Astrocyte (in vitro differentiated cells and primary cell): ENCODE data around the gene HES2. TPM values are rescaled to one million over a fixed set of nuclear protein-coding genes. Genes with fewer than 3 reads are reported as not detected.

Source experiments
- DNase-seq: peaks from one replicate; pipeline ENCODE4 v3.0.0-alpha.2; 2010; ENCODE audit warnings: low read depth
- FAIRE-seq: peaks from 2 replicates; lab custom pipeline; 2011; peaks lifted over from hg19 to GRCh38; lab: Jason Lieb, UNC
- H2AFZ ChIP-seq: 2 replicates; pipeline ENCODE4 v1.6.0; 2012; ENCODE audit warnings: low read depth, low read length, inconsistent platforms
- H3K27ac ChIP-seq: 2 replicates; pipeline ENCODE4 v1.5.1; 2011; ENCODE audit warnings: low read depth, low read length, inconsistent platforms
- H3K27me3 ChIP-seq: 2 replicates; pipeline ENCODE4 v1.6.0; 2011; ENCODE audit warnings: low read length, inconsistent platforms; ENCODE audit not compliant: insufficient read depth
- H3K36me3 ChIP-seq: 2 replicates; pipeline ENCODE4 v1.5.1; 2011; ENCODE audit warnings: low read length, inconsistent platforms; ENCODE audit not compliant: insufficient read depth
- H3K4me1 ChIP-seq: 2 replicates; pipeline ENCODE4 v1.5.1; 2011; ENCODE audit warnings: low read length, inconsistent platforms; ENCODE audit not compliant: insufficient read depth
- H3K4me2 ChIP-seq: 2 replicates; pipeline ENCODE4 v1.6.0; 2012; ENCODE audit warnings: low read length, inconsistent platforms
- H3K4me3 ChIP-seq: 2 replicates; pipeline ENCODE4 v1.5.1; 2011; ENCODE audit warnings: low read depth, mild to moderate bottlenecking, low read length, inconsistent platforms; ENCODE audit not compliant: insufficient read depth
- H3K79me2 ChIP-seq: 2 replicates; pipeline ENCODE4 v1.6.0; 2012; ENCODE audit warnings: mild to moderate bottlenecking, low read length, inconsistent platforms; ENCODE audit not compliant: insufficient read depth
- H3K9ac ChIP-seq: 2 replicates; pipeline ENCODE4 v1.6.0; 2012; ENCODE audit warnings: mild to moderate bottlenecking, low read length, inconsistent platforms
- H3K9me3 ChIP-seq: 2 replicates; pipeline ENCODE4 v1.5.1; 2012; ENCODE audit warnings: low read depth, mild to moderate bottlenecking, low read length, inconsistent platforms; ENCODE audit not compliant: insufficient read depth
- H4K20me1 ChIP-seq: 2 replicates; pipeline ENCODE4 v1.6.0; 2012; ENCODE audit warnings: low read length, inconsistent platforms; ENCODE audit not compliant: insufficient read depth
- H3K27ac Mint-ChIP-seq: one replicate; pipeline ENCODE4 v1.8.0; 2021; ENCODE audit warnings: mild to moderate bottlenecking, mixed read lengths; ENCODE audit not compliant: unreplicated experiment
- H3K27me3 Mint-ChIP-seq: one replicate; pipeline ENCODE4 v1.8.0; 2021; ENCODE audit warnings: low read depth, mixed read lengths; ENCODE audit not compliant: unreplicated experiment
- H3K36me3 Mint-ChIP-seq: one replicate; pipeline ENCODE4 v1.8.0; 2021; ENCODE audit warnings: low read depth, mixed read lengths; ENCODE audit not compliant: unreplicated experiment
- H3K4me1 Mint-ChIP-seq: one replicate; pipeline ENCODE4 v1.8.0; 2021; ENCODE audit warnings: low read depth, mixed read lengths; ENCODE audit not compliant: unreplicated experiment
- H3K4me3 Mint-ChIP-seq: one replicate; pipeline ENCODE4 v1.8.0; 2021; ENCODE audit warnings: mild to moderate bottlenecking, moderate library complexity, mixed read lengths; ENCODE audit not compliant: unreplicated experiment
- H3K9me3 Mint-ChIP-seq: one replicate; pipeline ENCODE4 v1.8.0; 2021; ENCODE audit warnings: mild to moderate bottlenecking, mixed read lengths; ENCODE audit not compliant: unreplicated experiment
- EZH2 ChIP-seq: IDR thresholded peaks from 2 replicates; pipeline ENCODE4 v1.6.1; 2012; ENCODE audit warnings: mild to moderate bottlenecking, low read length, inconsistent platforms; ENCODE audit not compliant: insufficient read depth
- total RNA-seq: library from RNA; stranded (reverse); gene quantifications from 2 replicates; pipeline ENCODE4 v1.2.1, GENCODE V29; 2021
- TF ChIP-seq, protein P1 (sequence below): IDR thresholded peaks from 2 replicates; pipeline ENCODE4 v1.5.1; 2011; ENCODE audit warnings: low read depth, mild to moderate bottlenecking, inconsistent platforms, low read length, moderate library complexity; ENCODE audit not compliant: insufficient read depth

HES2 gene
- total RNA-seq, 1 donor from 2014 or later = 3.0 TPM

DNA sequence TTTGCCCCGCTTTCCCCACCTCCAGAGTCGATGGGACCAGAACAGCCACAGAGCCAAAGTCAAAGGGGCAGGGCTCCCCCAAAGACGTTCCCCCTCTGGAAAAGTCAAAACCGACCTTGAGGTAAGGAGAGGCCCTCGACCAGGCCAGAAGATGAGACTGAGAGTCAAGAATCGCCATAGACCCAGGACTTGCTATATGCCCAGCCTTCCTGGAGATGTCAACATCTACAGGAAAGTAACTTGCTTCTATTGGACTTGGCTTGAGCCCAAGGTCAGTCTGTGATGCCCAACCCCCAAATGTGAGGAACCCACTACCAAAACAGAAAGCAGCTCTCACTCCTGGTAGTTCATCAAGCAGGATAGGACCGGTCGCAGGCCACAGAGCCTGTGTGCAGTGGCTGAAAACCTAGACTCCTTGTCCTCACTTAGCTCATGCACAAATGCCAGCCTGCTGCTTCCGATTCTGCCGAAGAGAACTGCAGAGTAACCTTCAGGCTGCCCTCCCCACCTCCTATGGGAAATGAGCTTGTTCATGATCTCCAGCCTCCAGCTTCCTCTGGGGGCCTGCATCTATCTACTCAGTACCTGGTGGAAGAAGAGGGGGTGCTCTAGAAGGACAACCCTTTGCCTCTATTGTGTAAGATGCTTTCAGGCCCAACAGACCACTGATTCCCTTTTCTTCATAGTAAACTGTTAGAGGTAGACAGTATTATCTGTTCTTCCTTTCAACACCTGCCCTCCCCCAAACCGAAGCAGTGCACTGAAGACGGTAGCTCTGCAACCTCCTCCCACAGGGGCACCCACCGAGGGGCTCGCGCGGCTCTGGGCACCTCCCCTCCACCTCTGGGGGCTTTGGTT, 27.5 kb downstream of the HES2 start:
- DNase-seq (no peak), FAIRE-seq (no peak)
- Histone ChIP-seq H3K4me1 (peaks cover 14% of the 10 kb centered on the region), H3K9me3 (no peaks in the 10 kb centered on the region), H4K20me1 (peaks cover 25% of the 10 kb centered on the region), H3K4me2 (peak overlapping the region; percentile 98), H3K9ac (peak overlapping the region; percentile 85), H3K27ac (no peak overlapping the region), H3K79me2 (peaks cover 44% of the 10 kb centered on the region), H3K27me3 (no peaks in the 10 kb centered on the region), H2AFZ (peak overlapping the region; percentile 62), H3K4me3 (peak overlapping the region; percentile 76), H3K36me3 (no peaks in the 10 kb centered on the region)
- peaks cover 1% of the 10 kb centered on the region for H3K27me3 Mint-ChIP-seq
- H3K4me3 Mint-ChIP-seq = peak overlapping the region; percentile 92
- no peaks in the 10 kb centered on the region for H3K36me3 Mint-ChIP-seq
- H3K4me1 Mint-ChIP-seq = peaks cover 15% of the 10 kb centered on the region
- H3K9me3 Mint-ChIP-seq = no peaks in the 10 kb centered on the region
- peak overlapping the region; percentile 53 for H3K27ac Mint-ChIP-seq
- TF ChIP-seq EZH2 = no peak

DNA sequence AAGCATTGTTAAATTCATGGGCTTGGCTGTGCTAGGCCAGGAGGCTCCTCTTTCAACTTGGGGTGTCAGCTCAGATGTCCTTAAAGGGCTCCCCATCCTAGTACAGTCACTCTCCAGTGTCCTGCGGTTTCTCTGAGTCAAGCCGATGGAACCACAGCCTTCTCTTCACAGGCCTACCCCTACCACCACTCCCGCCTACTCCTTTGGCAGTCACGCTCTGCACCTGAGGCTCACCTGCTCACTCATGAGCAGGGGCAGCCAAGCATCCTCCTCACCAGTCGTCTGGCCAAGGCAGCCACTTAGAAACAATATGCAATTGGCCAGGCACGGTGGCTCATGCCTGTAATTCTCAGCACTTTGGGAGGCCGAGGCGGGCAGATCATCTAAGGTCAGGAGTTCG, 29.7 kb downstream of the HES2 start:
- DNase-seq (no peak), FAIRE-seq (no peak)
- no peaks in the 10 kb centered on the region for H3K9me3 ChIP-seq
- H3K27ac ChIP-seq = no peak overlapping the region
- Mint-ChIP-seq H3K4me1 (peaks cover 24% of the 10 kb centered on the region), H3K9me3 (no peaks in the 10 kb centered on the region), H3K4me3 (no peak overlapping the region), H3K36me3 (no peaks in the 10 kb centered on the region), H3K27me3 (no peaks in the 10 kb centered on the region), H3K27ac (no peak overlapping the region)
- no peaks in the 10 kb centered on the region for H3K27me3 ChIP-seq
- no peak overlapping the region for H3K9ac ChIP-seq
- H2AFZ ChIP-seq = no peak overlapping the region
- TF ChIP-seq, protein P1, sequence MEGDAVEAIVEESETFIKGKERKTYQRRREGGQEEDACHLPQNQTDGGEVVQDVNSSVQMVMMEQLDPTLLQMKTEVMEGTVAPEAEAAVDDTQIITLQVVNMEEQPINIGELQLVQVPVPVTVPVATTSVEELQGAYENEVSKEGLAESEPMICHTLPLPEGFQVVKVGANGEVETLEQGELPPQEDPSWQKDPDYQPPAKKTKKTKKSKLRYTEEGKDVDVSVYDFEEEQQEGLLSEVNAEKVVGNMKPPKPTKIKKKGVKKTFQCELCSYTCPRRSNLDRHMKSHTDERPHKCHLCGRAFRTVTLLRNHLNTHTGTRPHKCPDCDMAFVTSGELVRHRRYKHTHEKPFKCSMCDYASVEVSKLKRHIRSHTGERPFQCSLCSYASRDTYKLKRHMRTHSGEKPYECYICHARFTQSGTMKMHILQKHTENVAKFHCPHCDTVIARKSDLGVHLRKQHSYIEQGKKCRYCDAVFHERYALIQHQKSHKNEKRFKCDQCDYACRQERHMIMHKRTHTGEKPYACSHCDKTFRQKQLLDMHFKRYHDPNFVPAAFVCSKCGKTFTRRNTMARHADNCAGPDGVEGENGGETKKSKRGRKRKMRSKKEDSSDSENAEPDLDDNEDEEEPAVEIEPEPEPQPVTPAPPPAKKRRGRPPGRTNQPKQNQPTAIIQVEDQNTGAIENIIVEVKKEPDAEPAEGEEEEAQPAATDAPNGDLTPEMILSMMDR = no peak
- TF ChIP-seq EZH2 = no peak
- H3K79me2 ChIP-seq = peaks cover 65% of the 10 kb centered on the region
- H3K4me2 ChIP-seq = no peak overlapping the region
- H3K4me1 ChIP-seq = peaks cover 32% of the 10 kb centered on the region
- H3K36me3 ChIP-seq = no peaks in the 10 kb centered on the region
- H3K4me3 ChIP-seq = no peak overlapping the region
- H4K20me1 ChIP-seq = peaks cover 25% of the 10 kb centered on the region

DNA sequence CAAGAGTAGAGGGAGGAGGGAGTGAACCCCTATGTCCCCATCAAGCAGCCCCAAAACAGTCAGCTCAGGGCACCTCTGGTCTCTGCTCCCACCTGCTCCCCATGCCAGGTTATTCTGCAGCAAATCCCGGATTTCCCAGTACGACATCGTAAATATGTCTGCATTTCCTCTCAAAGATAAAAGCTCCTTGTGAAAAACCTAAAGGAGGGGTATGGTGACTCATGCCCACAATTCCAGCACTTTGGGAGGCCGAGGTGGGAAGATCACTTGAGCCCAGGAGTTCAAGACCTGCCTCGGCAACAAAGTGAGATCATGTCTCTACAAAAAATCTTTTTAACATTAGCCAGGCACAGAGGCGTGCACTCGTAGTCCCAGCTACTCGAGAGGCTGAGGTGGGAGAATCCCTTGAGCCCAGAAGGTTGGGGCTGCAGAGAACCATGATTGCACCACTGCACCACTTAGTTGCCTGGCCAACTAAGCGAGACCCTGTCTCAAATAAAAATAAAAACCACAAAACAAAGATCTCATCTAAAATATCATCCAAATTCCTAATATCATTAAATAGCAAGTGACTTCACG, 33.3 kb downstream of the HES2 start:
- Mint-ChIP-seq H3K36me3 (peaks cover 3% of the 10 kb centered on the region), H3K9me3 (no peaks in the 10 kb centered on the region), H3K27ac (peak overlapping the region; percentile 53), H3K4me1 (peaks cover 9% of the 10 kb centered on the region), H3K27me3 (no peaks in the 10 kb centered on the region), H3K4me3 (no peak overlapping the region)
- Histone ChIP-seq H3K9me3 (no peaks in the 10 kb centered on the region), H3K27me3 (no peaks in the 10 kb centered on the region), H3K4me2 (peak overlapping the region; percentile 84), H3K4me1 (peaks cover 20% of the 10 kb centered on the region), H3K9ac (peak overlapping the region; percentile 66), H2AFZ (peak overlapping the region; percentile 67), H3K4me3 (peak overlapping the region; percentile 40), H3K79me2 (peaks cover 80% of the 10 kb centered on the region), H4K20me1 (peaks cover 16% of the 10 kb centered on the region), H3K27ac (peak overlapping the region; percentile 53), H3K36me3 (no peaks in the 10 kb centered on the region)
- DNase-seq (peak; percentile 57), FAIRE-seq (no peak)
- TF ChIP-seq, protein P1 = no peak
- no peak for TF ChIP-seq EZH2
